ENCODE measurements around the gene PRDX5. TPM values are rescaled to one million over a fixed set of nuclear protein-coding genes. Genes with fewer than 3 reads are reported as not detected.

Gene PRDX5
- total RNA-seq, 2 experiments from 2014 or later, result 125 to 163 TPM

GRCh38 chr11:64284962-64285884 lies 32.7 kb upstream of the PRDX5 start, which contains the start of gene GPR137:
GPR137 (plus strand) TSS chr11:64285848; CDS start chr11:64286525, 677 bp downstream.
- Mint-ChIP-seq H3K4me1 (peaks cover 18% of the 10 kb centered on the region), H3K4me3 (peak within 1 kb of the TSS; percentile 79), H3K27ac (peak within 1 kb of the TSS; percentile 89), H3K27me3 (peaks cover 1% of the 10 kb centered on the region), H3K9me3 (ENCODE audit: low read depth) (no peaks in the 10 kb centered on the region), H3K36me3 (peaks cover 8% of the 10 kb centered on the region)
- peak; percentile 69 for ATAC-seq
- DNase-seq, result peak; percentile 91
- CTCF ChIA-PET, result interaction anchor here (1.1 to 15.2 kb wide), 9 partner anchors 13 to 285 kb away, joined by 3 to 188 read pairs (median 10); partner anchors contain the start of genes CATSPERZ, ESRRA, FERMT3 and PLCB3

- Mint-ChIP-seq H3K27me3 (peaks cover 10% of the 10 kb centered on the region), H3K9me3 (ENCODE audit: low read depth) (no peaks in the 10 kb centered on the region), H3K4me1 (peaks cover 19% of the 10 kb centered on the region), H3K4me3 (peak overlapping the region; percentile 79), H3K27ac (peak overlapping the region; percentile 67), H3K36me3 (peaks cover 7% of the 10 kb centered on the region)
- DNase-seq (peak; percentile 58), ATAC-seq (no peak)
- CTCF ChIA-PET, result interaction anchor here (0.5 to 15.2 kb wide), 8 partner anchors 10 to 82 kb away, joined by 3 to 188 read pairs (median 9); partner anchors contain the start of genes CATSPERZ, ESRRA, FERMT3 and PLCB3
Observed at GRCh38 chr11:64285885-64286800, 31.8 kb upstream of the PRDX5 start.

GRCh38 chr11:64286801-64287159 lies 31.1 kb upstream of the PRDX5 start:
- no peaks in the 10 kb centered on the region for H3K9me3 Mint-ChIP-seq (ENCODE audit: low read depth)

GRCh38 chr11:64287676-64288352 lies 30.1 kb upstream of the PRDX5 start:
- Mint-ChIP-seq H3K27me3 (peaks cover 17% of the 10 kb centered on the region), H3K36me3 (peaks cover 3% of the 10 kb centered on the region), H3K9me3 (ENCODE audit: low read depth) (no peaks in the 10 kb centered on the region), H3K4me1 (peaks cover 18% of the 10 kb centered on the region), H3K27ac (no peak overlapping the region), H3K4me3 (no peak overlapping the region)
- ATAC-seq (no peak), DNase-seq (no peak)
- CTCF ChIA-PET, result interaction anchor here (1.0 to 15.2 kb wide), 2 partner anchors 15 to 22 kb away, joined by 3 to 188 read pairs; partner anchors contain the start of genes CATSPERZ and ESRRA

More at GRCh38 chr11:64286801-64287159, 31.1 kb upstream of the PRDX5 start:
- Mint-ChIP-seq H3K36me3 (peaks cover 3% of the 10 kb centered on the region), H3K4me1 (peaks cover 18% of the 10 kb centered on the region), H3K27me3 (peaks cover 11% of the 10 kb centered on the region), H3K4me3 (peak overlapping the region; percentile 79), H3K27ac (peak overlapping the region; percentile 67)
- CTCF ChIA-PET, result interaction anchor here (1.0 to 15.2 kb wide), 4 partner anchors 10 to 21 kb away, joined by 3 to 188 read pairs (median 6); partner anchors contain the start of genes CATSPERZ and ESRRA
- DNase-seq, result no peak
- ATAC-seq, result no peak

- H3K36me3 Mint-ChIP-seq, result no peaks in the 10 kb centered on the region
- peaks cover 22% of the 10 kb centered on the region for H3K27me3 Mint-ChIP-seq
- DNase-seq, result no peak
- CTCF ChIA-PET, result interaction anchor here (1.9 to 15.2 kb wide), 2 partner anchors 15 to 44 kb away, joined by 5 to 188 read pairs; partner anchors contain the start of genes CATSPERZ and ESRRA
- H3K9me3 Mint-ChIP-seq (ENCODE audit: low read depth), result no peaks in the 10 kb centered on the region
- H3K4me3 Mint-ChIP-seq, result no peak overlapping the region
- ATAC-seq, result no peak
- no peak overlapping the region for H3K27ac Mint-ChIP-seq
- H3K4me1 Mint-ChIP-seq, result peaks cover 12% of the 10 kb centered on the region
Observed at GRCh38 chr11:64288353-64288750, 29.6 kb upstream of the PRDX5 start.

- Mint-ChIP-seq H3K27me3 (peaks cover 29% of the 10 kb centered on the region), H3K9me3 (ENCODE audit: low read depth) (no peaks in the 10 kb centered on the region), H3K36me3 (no peaks in the 10 kb centered on the region), H3K4me1 (peaks cover 10% of the 10 kb centered on the region), H3K4me3 (no peak overlapping the region), H3K27ac (no peak overlapping the region)
- DNase-seq (no peak), ATAC-seq (no peak)
- CTCF ChIA-PET, result interaction anchor here (1.9 to 15.2 kb wide), 2 partner anchors 14 to 43 kb away, joined by 5 to 188 read pairs; partner anchors contain the start of genes CATSPERZ and ESRRA
Observed at GRCh38 chr11:64289002-64289564, 28.8 kb upstream of the PRDX5 start.

GRCh38 chr11:64290352-64291261 lies 27.3 kb upstream of the PRDX5 start:
- no peaks in the 10 kb centered on the region for H3K9me3 Mint-ChIP-seq (ENCODE audit: low read depth)
- H3K4me1 Mint-ChIP-seq, result peaks cover 8% of the 10 kb centered on the region
- no peak for DNase-seq
- no peak overlapping the region for H3K27ac Mint-ChIP-seq
- H3K4me3 Mint-ChIP-seq, result no peak overlapping the region
- peaks cover 42% of the 10 kb centered on the region for H3K27me3 Mint-ChIP-seq
- H3K36me3 Mint-ChIP-seq, result no peaks in the 10 kb centered on the region
- CTCF ChIA-PET, result interaction anchor here (1.9 to 15.2 kb wide), 2 partner anchors 12 to 41 kb away, joined by 5 to 188 read pairs; partner anchors contain the start of genes CATSPERZ and ESRRA
- no peak for ATAC-seq

- peaks cover 7% of the 10 kb centered on the region for H3K4me1 Mint-ChIP-seq
- no peak within 1 kb of the TSS for H3K27ac Mint-ChIP-seq
- H3K36me3 Mint-ChIP-seq, result no peaks in the 10 kb centered on the region
- ATAC-seq, result no peak
- no peaks in the 10 kb centered on the region for H3K9me3 Mint-ChIP-seq (ENCODE audit: low read depth)
- no peak for DNase-seq
- H3K27me3 Mint-ChIP-seq, result peaks cover 49% of the 10 kb centered on the region
- CTCF ChIA-PET, result interaction anchor here (15.2 kb wide), 1 partner anchor 12 kb away, joined by 188 read pairs; the partner anchor contains the start of genes CATSPERZ and ESRRA
- no peak within 1 kb of the TSS for H3K4me3 Mint-ChIP-seq
Observed at GRCh38 chr11:64291262-64291751, 26.6 kb upstream of the PRDX5 start, which contains the start of gene KCNK4. KCNK4 (plus strand) TSS chr11:64291302; CDS start chr11:64293019, 1,717 bp downstream.

GRCh38 chr11:64291752-64292459 lies 26.0 kb upstream of the PRDX5 start:
- no peak overlapping the region for H3K4me3 Mint-ChIP-seq
- no peaks in the 10 kb centered on the region for H3K9me3 Mint-ChIP-seq (ENCODE audit: low read depth)
- H3K27me3 Mint-ChIP-seq, result peaks cover 55% of the 10 kb centered on the region
- H3K36me3 Mint-ChIP-seq, result no peaks in the 10 kb centered on the region
- ATAC-seq, result peak; percentile 48
- CTCF ChIA-PET, result interaction anchor here (1.5 to 15.2 kb wide), 2 partner anchors 11 to 87 kb away, joined by 3 to 188 read pairs; partner anchors contain the start of genes CATSPERZ and ESRRA
- H3K27ac Mint-ChIP-seq, result no peak overlapping the region
- peaks cover 1% of the 10 kb centered on the region for H3K4me1 Mint-ChIP-seq
- DNase-seq, result no peak

GRCh38 chr11:64292460-64293254 lies 25.3 kb upstream of the PRDX5 start:
- DNase-seq, result no peak
- Mint-ChIP-seq H3K27ac (no peak overlapping the region), H3K36me3 (no peaks in the 10 kb centered on the region), H3K27me3 (peaks cover 63% of the 10 kb centered on the region), H3K9me3 (ENCODE audit: low read depth) (no peaks in the 10 kb centered on the region), H3K4me3 (no peak overlapping the region), H3K4me1 (peaks cover 1% of the 10 kb centered on the region)
- CTCF ChIA-PET, result interaction anchor here (1.5 to 15.2 kb wide), 2 partner anchors 10 to 88 kb away, joined by 3 to 188 read pairs; partner anchors contain the start of genes CATSPERZ and ESRRA
- ATAC-seq, result peak; percentile 20

Data from activated CD8-positive, alpha-beta memory T cell treated with anti-CD3 and anti-CD28 coated beads, Interleukin-2, amount 10 ng/mL, durations not matched to agents 7 days and 5 days (primary cell).